ENCODE data around the gene FRAS1. TPM values are rescaled to one million over a fixed set of nuclear protein-coding genes. Genes with fewer than 3 reads are reported as not detected.

The FRAS1 gene
- total and polyA plus RNA-seq, 9 of the 15 experiments (the other 6 are each of a cell fraction or from before 2014, with no cell fraction given), result under 0.01 to 0.11 (median 0.04) TPM; not detected in 2

DNA sequence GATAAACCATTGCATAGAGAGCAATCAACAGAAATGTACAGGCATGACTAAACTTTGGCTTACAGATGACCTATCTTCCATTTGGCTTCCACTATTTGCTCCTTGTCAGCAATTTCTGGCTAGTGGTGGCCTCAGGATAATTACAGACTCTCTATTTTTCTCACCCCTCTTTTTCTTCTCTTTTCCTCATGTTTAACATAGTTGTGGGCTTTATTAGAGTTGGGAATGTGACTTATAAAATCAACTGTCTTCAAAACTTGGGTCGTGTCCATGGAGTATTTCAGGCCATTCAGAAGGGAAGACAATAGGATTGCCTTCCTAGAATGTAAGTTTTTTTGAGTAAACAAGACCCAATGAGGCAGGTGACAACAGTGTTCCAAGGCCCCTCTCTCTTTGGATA lies 236.2 kb downstream of the FRAS1 start:
- Histone ChIP-seq H3K4me2 (ENCODE audit: insufficient read depth, low read length) (no peak overlapping the region), H3K79me2 (ENCODE audit: control insufficient read depth, insufficient read depth, low read length) (no peaks in the 10 kb centered on the region), H3K9me1 (ENCODE audit: control insufficient read depth, insufficient read depth, low read length) (no peaks in the 10 kb centered on the region), H3K9me3 (replicated peaks; ENCODE audit: control insufficient read depth, insufficient read depth, low read depth, low read length) (no peaks in the 10 kb centered on the region), H3K4me1 (replicated peaks in 1 of 2; ENCODE audit: control insufficient read depth in 2 of 2, insufficient read depth in 2 of 2, low read length in 2 of 2) (no peaks in the 10 kb centered on the region), H2AFZ (ENCODE audit: low read depth, low read length) (no peak overlapping the region), H3K4me3 (no peak overlapping the region), H3K36me3 (ENCODE audit: control insufficient read depth, insufficient read depth, low read length) (no peaks in the 10 kb centered on the region), H3K27ac (ENCODE audit: extremely low read depth, low read depth, low read length) (no peak overlapping the region), H4K20me1 (replicated peaks; ENCODE audit: control insufficient read depth, insufficient read depth, low read length) (no peaks in the 10 kb centered on the region), H3K9ac (ENCODE audit: insufficient read depth in 1 of 2, low read depth in 2 of 2, low read length in 2 of 2) (no peak overlapping the region), H3K27me3 (ENCODE audit: control insufficient read depth in 2 of 2, insufficient read depth in 2 of 2, low read length in 2 of 2) (peaks cover 0 to 11% of the 10 kb centered on the region in 2 experiments; a peak in 2 of 5 replicates)
- ChIA-PET POLR2A (no interaction called here), CTCF (ENCODE audit: low intra/inter-chr PET ratio) (no interaction called here)
- DNase-seq (ENCODE audit: extremely low read depth in 1 of 4, low spot score in 3 of 4) (no peak), ATAC-seq (no peak), FAIRE-seq (no peak)
- TF ChIP-seq ZNF347 (CRISPR knock-in tag; IDR thresholded peaks at IDR 0.05; ENCODE audit: low read depth) (no peak), EHMT2 (IDR thresholded peaks at IDR 0.05) (no peak), ZNF316 (IDR thresholded peaks at IDR 0.05) (peak; percentile 37; the same call in 1 of the 2 replicates), PML (IDR thresholded peaks at IDR 0.05; ENCODE audit: low read length) (no peak), MAFK (IDR thresholded peaks at IDR 0.05; ENCODE audit: low read length) (peak; percentile 31; the same call in 1 of the 2 replicates), ZNF24 (IDR thresholded peaks at IDR 0.05) (no peak), MAFF (IDR thresholded peaks at IDR 0.05; ENCODE audit: low read length) (peak; percentile 36)
- TF ChIP-seq, protein P1, sequence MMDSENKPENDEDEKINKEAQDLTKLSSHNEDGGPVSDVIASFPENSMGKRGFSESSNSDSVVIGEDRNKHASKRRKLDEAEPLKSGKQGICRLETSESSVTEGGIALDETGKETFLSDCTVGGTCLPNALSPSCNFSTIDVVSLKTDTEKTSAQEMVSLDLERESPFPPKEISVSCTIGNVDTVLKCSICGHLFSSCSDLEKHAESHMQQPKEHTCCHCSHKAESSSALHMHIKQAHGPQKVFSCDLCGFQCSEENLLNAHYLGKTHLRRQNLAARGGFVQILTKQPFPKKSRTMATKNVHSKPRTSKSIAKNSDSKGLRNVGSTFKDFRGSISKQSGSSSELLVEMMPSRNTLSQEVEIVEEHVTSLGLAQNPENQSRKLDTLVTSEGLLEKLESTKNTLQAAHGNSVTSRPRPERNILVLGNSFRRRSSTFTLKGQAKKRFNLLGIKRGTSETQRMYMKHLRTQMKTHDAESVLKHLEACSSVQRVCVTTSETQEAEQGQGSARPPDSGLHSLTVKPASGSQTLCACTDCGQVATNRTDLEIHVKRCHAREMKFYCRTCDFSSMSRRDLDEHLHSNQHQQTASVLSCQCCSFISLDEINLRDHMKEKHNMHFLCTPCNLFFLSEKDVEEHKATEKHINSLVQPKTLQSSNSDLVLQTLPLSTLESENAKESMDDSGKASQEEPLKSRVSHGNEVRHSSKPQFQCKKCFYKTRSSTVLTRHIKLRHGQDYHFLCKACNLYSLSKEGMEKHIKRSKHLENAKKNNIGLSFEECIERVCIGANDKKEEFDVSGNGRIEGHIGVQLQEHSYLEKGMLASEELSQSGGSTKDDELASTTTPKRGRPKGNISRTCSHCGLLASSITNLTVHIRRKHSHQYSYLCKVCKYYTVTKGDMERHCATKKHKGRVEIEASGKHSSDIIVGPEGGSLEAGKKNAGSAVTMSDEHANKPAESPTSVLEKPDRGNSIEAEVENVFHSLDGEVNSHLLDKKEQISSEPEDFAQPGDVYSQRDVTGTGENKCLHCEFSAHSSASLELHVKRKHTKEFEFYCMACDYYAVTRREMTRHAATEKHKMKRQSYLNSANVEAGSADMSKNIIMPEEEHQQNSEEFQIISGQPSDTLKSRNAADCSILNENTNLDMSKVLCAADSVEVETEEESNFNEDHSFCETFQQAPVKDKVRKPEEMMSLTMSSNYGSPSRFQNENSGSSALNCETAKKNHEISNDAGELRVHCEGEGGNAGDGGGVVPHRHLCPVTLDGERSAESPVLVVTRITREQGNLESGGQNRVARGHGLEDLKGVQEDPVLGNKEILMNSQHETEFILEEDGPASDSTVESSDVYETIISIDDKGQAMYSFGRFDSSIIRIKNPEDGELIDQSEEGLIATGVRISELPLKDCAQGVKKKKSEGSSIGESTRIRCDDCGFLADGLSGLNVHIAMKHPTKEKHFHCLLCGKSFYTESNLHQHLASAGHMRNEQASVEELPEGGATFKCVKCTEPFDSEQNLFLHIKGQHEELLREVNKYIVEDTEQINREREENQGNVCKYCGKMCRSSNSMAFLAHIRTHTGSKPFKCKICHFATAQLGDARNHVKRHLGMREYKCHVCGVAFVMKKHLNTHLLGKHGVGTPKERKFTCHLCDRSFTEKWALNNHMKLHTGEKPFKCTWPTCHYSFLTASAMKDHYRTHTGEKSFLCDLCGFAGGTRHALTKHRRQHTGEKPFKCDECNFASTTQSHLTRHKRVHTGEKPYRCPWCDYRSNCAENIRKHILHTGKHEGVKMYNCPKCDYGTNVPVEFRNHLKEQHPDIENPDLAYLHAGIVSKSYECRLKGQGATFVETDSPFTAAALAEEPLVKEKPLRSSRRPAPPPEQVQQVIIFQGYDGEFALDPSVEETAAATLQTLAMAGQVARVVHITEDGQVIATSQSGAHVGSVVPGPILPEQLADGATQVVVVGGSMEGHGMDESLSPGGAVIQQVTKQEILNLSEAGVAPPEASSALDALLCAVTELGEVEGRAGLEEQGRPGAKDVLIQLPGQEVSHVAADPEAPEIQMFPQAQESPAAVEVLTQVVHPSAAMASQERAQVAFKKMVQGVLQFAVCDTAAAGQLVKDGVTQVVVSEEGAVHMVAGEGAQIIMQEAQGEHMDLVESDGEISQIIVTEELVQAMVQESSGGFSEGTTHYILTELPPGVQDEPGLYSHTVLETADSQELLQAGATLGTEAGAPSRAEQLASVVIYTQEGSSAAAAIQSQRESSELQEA (IDR thresholded peaks at IDR 0.05; ENCODE audit: low read depth), result no peak
- TF ChIP-seq, protein P2, sequence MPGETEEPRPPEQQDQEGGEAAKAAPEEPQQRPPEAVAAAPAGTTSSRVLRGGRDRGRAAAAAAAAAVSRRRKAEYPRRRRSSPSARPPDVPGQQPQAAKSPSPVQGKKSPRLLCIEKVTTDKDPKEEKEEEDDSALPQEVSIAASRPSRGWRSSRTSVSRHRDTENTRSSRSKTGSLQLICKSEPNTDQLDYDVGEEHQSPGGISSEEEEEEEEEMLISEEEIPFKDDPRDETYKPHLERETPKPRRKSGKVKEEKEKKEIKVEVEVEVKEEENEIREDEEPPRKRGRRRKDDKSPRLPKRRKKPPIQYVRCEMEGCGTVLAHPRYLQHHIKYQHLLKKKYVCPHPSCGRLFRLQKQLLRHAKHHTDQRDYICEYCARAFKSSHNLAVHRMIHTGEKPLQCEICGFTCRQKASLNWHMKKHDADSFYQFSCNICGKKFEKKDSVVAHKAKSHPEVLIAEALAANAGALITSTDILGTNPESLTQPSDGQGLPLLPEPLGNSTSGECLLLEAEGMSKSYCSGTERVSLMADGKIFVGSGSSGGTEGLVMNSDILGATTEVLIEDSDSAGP (CRISPR knock-in tag; IDR thresholded peaks at IDR 0.05), result no peak
- intact Hi-C loops (cut with micrococcal nuclease) (no loop called here), in situ Hi-C loops (cut with MboI) (no loop called here)
- WGBS (ENCODE audit: insufficient coverage, low coverage, missing lambda C conversion rate), result 0% methylated on average over 1 of the region's 1 CpG
- BruUV-seq (replicated peaks), result no TSS peak
